GM12878 (cell line): ENCODE results near the gene OPA1. TPM values are rescaled to one million over a fixed set of nuclear protein-coding genes. Genes with fewer than 3 reads are reported as not detected.

Source experiments
- ATAC-seq: fragments of 200-7000 bp; cut with Tn5 transposase; 3 replicates; pipeline ENCODE4 v1.9.1; 2020; ENCODE audit warnings: mild to moderate bottlenecking, moderate library complexity
- BruUV-seq: library from RNA; stranded (reverse); fragments of 400-500 nt; replicated peaks from 2 replicates; lab custom pipeline; 2021; lab: Mats Ljungman, UMichigan
- CTCF ChIA-PET: fragments of 300-600 bp; sonication (Branson Sonifier 250); formaldehyde crosslinking; extraction: SDS; loops from one replicate; lab custom pipeline; 2021; ENCODE audit warnings: inconsistent platforms; lab: Yijun Ruan, JAX
- POLR2A ChIA-PET: fragments of 350-600 bp; formaldehyde crosslinking; extraction: SDS; loops from one replicate; lab custom pipeline; 2021; ENCODE audit warnings: inconsistent platforms; lab: Charles Lee
- RAD21 ChIA-PET: fragments of 300-600 bp; sonication (Branson Sonifier 250); formaldehyde crosslinking; loops from one replicate; lab custom pipeline; 2023; ENCODE audit warnings: antibody characterized with exemption; ENCODE audit not compliant: unreplicated experiment; lab: Charles Lee
- SMC1A ChIA-PET: fragments of 300-600 bp; sonication (Branson Sonifier 250); formaldehyde crosslinking; loops from one replicate; lab custom pipeline; 2023; ENCODE audit not compliant: unreplicated experiment, uncharacterized antibody; lab: Charles Lee
- DNase-seq: peaks from one replicate; pipeline ENCODE4 v3.0.0-alpha.2; 2011; ENCODE audit warnings: low read depth, low spot score
- FAIRE-seq: peaks from 3 replicates; lab custom pipeline; 2011; peaks lifted over from hg19 to GRCh38; lab: Jason Lieb, UNC
- H2AFZ ChIP-seq: 2 replicates; pipeline ENCODE4 v1.6.0; 2011; ENCODE audit warnings: low read depth, low read length, control low read depth; ENCODE audit not compliant: control insufficient read depth
- H3K27ac ChIP-seq: 2 replicates; pipeline ENCODE4 v1.5.1; 2011; ENCODE audit warnings: control low read depth; ENCODE audit not compliant: control insufficient read depth, insufficient read depth
- H3K27me3 ChIP-seq, 2 experiments: replicated peaks in 1 of 2; 2 replicates each; pipeline versions ENCODE4 v1.6.0 to v1.6.1; 2011; ENCODE audit warnings: low read length in 1 of 2; ENCODE audit not compliant: control insufficient read depth in 2 of 2, insufficient read depth in 2 of 2
- H3K36me3 ChIP-seq, 2 experiments: 2 replicates each; pipeline ENCODE4 v1.5.1; 2011; ENCODE audit warnings: low read length in 1 of 2; ENCODE audit not compliant: control insufficient read depth in 2 of 2, insufficient read depth in 2 of 2
- H3K4me1 ChIP-seq: 2 replicates; pipeline ENCODE4 v1.6.1; 2011; ENCODE audit warnings: mild to moderate bottlenecking, low read length, moderate library complexity, mixed read lengths; ENCODE audit not compliant: control insufficient read depth, insufficient read depth
- H3K4me2 ChIP-seq: 2 replicates; pipeline ENCODE4 v1.6.0; 2011; ENCODE audit warnings: control low read depth; ENCODE audit not compliant: control insufficient read depth, insufficient read depth
- H3K4me3 ChIP-seq: fragments of 200-600 bp; sonication (generic); 2 replicates; pipeline ENCODE4 v1.5.1; 2016
- H3K79me2 ChIP-seq: 2 replicates; pipeline ENCODE4 v1.6.0; 2011; ENCODE audit warnings: low read length; ENCODE audit not compliant: control insufficient read depth, insufficient read depth
- H3K9ac ChIP-seq: 2 replicates; pipeline ENCODE4 v1.8.0; 2011; ENCODE audit warnings: low read length, control low read depth, mixed read lengths; ENCODE audit not compliant: control insufficient read depth, insufficient read depth
- H3K9me3 ChIP-seq: replicated peaks from 3 replicates; pipeline ENCODE4 v1.5.1; 2011; ENCODE audit warnings: mild to moderate bottlenecking, low read length; ENCODE audit not compliant: control insufficient read depth, insufficient read depth
- H4K20me1 ChIP-seq: 2 replicates; pipeline ENCODE4 v1.6.0; 2011; ENCODE audit not compliant: control insufficient read depth, insufficient read depth
- NR2C2 ChIP-seq: IDR thresholded peaks from 2 replicates; pipeline ENCODE4 v1.6.1; 2011; ENCODE audit warnings: borderline replicate concordance, low read depth; ENCODE audit not compliant: control insufficient read depth, insufficient read length
- RAD21 ChIP-seq: IDR thresholded peaks from 2 replicates; pipeline ENCODE4 v1.6.1; 2011; ENCODE audit warnings: mild to moderate bottlenecking, low read depth, low read length, moderate library complexity; ENCODE audit not compliant: insufficient read depth
- RCOR1 ChIP-seq: conservative IDR thresholded peaks from 2 replicates; pipeline ENCODE4 v1.6.1; 2012; ENCODE audit warnings: low read depth, low read length, improper control_type of control experiment
- SP1 ChIP-seq: IDR thresholded peaks from one replicate; pipeline ENCODE4 v1.6.1; 2011; ENCODE audit warnings: low read depth, low read length
- SUPT20H ChIP-seq: IDR thresholded peaks from 2 replicates; pipeline ENCODE4 v1.6.1; 2011; ENCODE audit warnings: low read depth, mild to moderate bottlenecking, low read length, moderate library complexity, borderline replicate concordance; ENCODE audit not compliant: control insufficient read depth
- TARDBP ChIP-seq: IDR thresholded peaks from 2 replicates; pipeline ENCODE4 v1.6.1; 2016; ENCODE audit warnings: borderline replicate concordance
- ZBED1 ChIP-seq: IDR thresholded peaks from 2 replicates; pipeline ENCODE4 v1.6.1; 2016; ENCODE audit warnings: borderline replicate concordance
- ZZZ3 ChIP-seq: IDR thresholded peaks from 2 replicates; pipeline ENCODE4 v1.6.1; 2011; ENCODE audit warnings: low read depth; ENCODE audit not compliant: control insufficient read depth, insufficient read length
- WGBS: methylation state at CpG from one replicate; pipeline ENCODE4 v1.1.6; 2016; ENCODE audit warnings: low lambda C conversion rate; ENCODE audit not compliant: insufficient replicate concordance, insufficient coverage; ENCODE audit errors: missing lambda C conversion rate; 5-methylcytosine and 5-hydroxymethylcytosine counted together
- in situ Hi-C: fragments of 300-500 bp; cut with MboI; formaldehyde crosslinking; loops from 9 replicates; pipeline ENCODE4 v1.14.3; 2018; ENCODE audit warnings: mixed read lengths
- intact Hi-C: fragments of 100-400 bp; cut with micrococcal nuclease; formaldehyde crosslinking; loops from one replicate; pipeline ENCODE4 v1.14.2; 2022; ENCODE audit not compliant: unreplicated experiment
- polyA plus RNA-seq, 11 experiments: library from polyadenylated mRNA; depleted of rRNA in 4 of 11; unstranded in 6 of 11; stranded (reverse) in 5 of 11; fragments of >200 nt; fragmentation: Nextera tagmentation in 4 of 11; fragmentation: Illumina TruSeq in 1 of 11; extraction: Ambion mirVana in 4 of 11; extraction: Trizol in 1 of 11; gene quantifications; 1 replicate in 1 of 11; 2 replicates in 10 of 11; pipeline versions ENCODE4 v1.2.1 to v1.2.3, GENCODE V29; 2011 to 2016; ENCODE audit warnings: inconsistent platforms in 2 of 11, missing spikeins in 2 of 11, low read depth in 1 of 11
- total RNA-seq, 4 experiments: library from RNA; depleted of rRNA in 3 of 4; stranded (reverse); fragments of >200 nt in 3 of 4; fragmentation: Illumina TruSeq in 1 of 4; extraction: Trizol in 1 of 4; gene quantifications; 2 replicates each; pipeline versions ENCODE4 v1.2.1 to v1.2.3, GENCODE V29; 2013 to 2021
- TF ChIP-seq, protein P1 (sequence below): fragments of 150-350 bp; IDR thresholded peaks from 2 replicates; pipeline ENCODE4 v1.6.1; 2014; ENCODE audit warnings: mild to moderate bottlenecking, low read depth, low read length
- TF ChIP-seq, protein P2 (sequence below): fragments of 450-650 bp; IDR thresholded peaks from 2 replicates; pipeline ENCODE4 v1.6.1; 2017; ENCODE audit warnings: antibody characterized with exemption, mild to moderate bottlenecking, moderate library complexity
- TF ChIP-seq, protein P3 (sequence below): IDR thresholded peaks from 2 replicates; pipeline ENCODE4 v1.6.1; 2012; ENCODE audit warnings: mild to moderate bottlenecking, low read depth, low read length

Gene OPA1
- total and polyA plus RNA-seq, 10 of the 15 experiments (the other 5 are each of a cell fraction or from before 2014, with no cell fraction given): 14.7 to 108 (median 59.3) TPM

DNA sequence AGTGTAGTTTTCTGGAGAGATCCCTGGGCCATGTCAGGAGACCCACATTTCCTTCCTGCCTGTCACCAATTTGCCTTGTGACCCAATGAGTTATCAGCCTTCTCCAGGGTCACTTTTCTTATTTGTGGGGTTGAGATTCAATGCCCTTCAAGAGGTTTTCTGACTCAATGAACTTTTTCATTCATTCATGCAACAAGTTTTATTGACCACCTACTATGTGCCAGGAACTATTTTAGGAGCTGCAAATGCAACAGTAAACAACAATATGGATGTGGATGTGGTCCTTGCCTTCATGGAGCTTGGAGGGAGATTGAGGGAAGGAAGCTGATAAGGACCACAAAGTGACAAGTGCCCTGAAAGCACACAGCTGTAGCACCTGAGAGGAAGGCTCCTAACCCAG lies 142.8 kb downstream of the OPA1 start:
- Histone ChIP-seq H3K9ac (no peak overlapping the region), H3K27me3 (no peaks in the 10 kb centered on the region), H3K9me3 (no peaks in the 10 kb centered on the region), H3K27ac (no peak overlapping the region), H3K4me2 (no peak overlapping the region), H4K20me1 (no peaks in the 10 kb centered on the region), H3K79me2 (no peaks in the 10 kb centered on the region), H3K36me3 (no peaks in the 10 kb centered on the region), H3K4me1 (no peaks in the 10 kb centered on the region), H3K4me3 (no peak overlapping the region), H2AFZ (no peak overlapping the region)
- TF ChIP-seq SUPT20H: no peak
- TF ChIP-seq, protein P1, sequence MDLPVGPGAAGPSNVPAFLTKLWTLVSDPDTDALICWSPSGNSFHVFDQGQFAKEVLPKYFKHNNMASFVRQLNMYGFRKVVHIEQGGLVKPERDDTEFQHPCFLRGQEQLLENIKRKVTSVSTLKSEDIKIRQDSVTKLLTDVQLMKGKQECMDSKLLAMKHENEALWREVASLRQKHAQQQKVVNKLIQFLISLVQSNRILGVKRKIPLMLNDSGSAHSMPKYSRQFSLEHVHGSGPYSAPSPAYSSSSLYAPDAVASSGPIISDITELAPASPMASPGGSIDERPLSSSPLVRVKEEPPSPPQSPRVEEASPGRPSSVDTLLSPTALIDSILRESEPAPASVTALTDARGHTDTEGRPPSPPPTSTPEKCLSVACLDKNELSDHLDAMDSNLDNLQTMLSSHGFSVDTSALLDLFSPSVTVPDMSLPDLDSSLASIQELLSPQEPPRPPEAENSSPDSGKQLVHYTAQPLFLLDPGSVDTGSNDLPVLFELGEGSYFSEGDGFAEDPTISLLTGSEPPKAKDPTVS: no peak
- intact Hi-C loops: no loop called here
- no TSS peak for BruUV-seq
- FAIRE-seq (no peak), ATAC-seq (no peak), DNase-seq (no peak)
- in situ Hi-C loops: no loop called here
- CTCF ChIA-PET: no interaction called here
- POLR2A ChIA-PET: no interaction called here
- RAD21 ChIA-PET: no interaction called here
- SMC1A ChIA-PET: no interaction called here

DNA sequence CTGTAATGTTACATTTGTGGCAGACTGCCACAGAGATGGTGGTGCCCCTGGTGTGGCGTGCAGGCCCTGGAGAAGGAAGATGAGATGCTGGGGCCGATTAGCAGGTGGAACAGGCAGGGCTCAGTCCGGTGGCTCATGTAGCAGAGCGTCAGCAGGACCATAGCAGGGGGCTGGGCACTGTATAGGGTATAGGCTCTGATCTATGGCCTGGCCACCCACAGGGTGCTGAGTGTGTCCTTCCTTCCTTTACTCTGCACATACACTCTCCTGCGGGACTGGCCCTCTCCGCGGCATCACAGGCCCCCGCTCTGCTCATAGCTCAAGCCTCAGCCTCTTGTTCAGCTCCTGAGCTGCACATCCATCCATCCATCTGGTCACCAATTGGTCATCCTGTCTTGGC lies 143.6 kb downstream of the OPA1 start:
- no peaks in the 10 kb centered on the region for H3K9me3 ChIP-seq
- RAD21 ChIA-PET: no interaction called here
- H3K27ac ChIP-seq: no peak overlapping the region
- ATAC-seq: no peak
- CTCF ChIA-PET: no interaction called here
- no peaks in the 10 kb centered on the region for H4K20me1 ChIP-seq
- no peaks in the 10 kb centered on the region for H3K36me3 ChIP-seq
- SMC1A ChIA-PET: no interaction called here
- no peak overlapping the region for H2AFZ ChIP-seq
- in situ Hi-C loops: no loop called here
- WGBS: 57% methylated on average over 8 of the region's 8 CpGs
- no peaks in the 10 kb centered on the region for H3K4me1 ChIP-seq
- no peak overlapping the region for H3K9ac ChIP-seq
- POLR2A ChIA-PET: no interaction called here
- no peaks in the 10 kb centered on the region for H3K27me3 ChIP-seq
- H3K4me2 ChIP-seq: no peak overlapping the region
- BruUV-seq: no TSS peak
- no peak for FAIRE-seq
- no peak overlapping the region for H3K4me3 ChIP-seq
- no peaks in the 10 kb centered on the region for H3K79me2 ChIP-seq
- intact Hi-C loops: no loop called here
- DNase-seq: no peak
- TF ChIP-seq SP1 (no peak), ZZZ3 (no peak), ZBED1 (no peak), RAD21 (no peak), TARDBP (no peak), NR2C2 (no peak), RCOR1 (no peak)
- TF ChIP-seq, protein P2, sequence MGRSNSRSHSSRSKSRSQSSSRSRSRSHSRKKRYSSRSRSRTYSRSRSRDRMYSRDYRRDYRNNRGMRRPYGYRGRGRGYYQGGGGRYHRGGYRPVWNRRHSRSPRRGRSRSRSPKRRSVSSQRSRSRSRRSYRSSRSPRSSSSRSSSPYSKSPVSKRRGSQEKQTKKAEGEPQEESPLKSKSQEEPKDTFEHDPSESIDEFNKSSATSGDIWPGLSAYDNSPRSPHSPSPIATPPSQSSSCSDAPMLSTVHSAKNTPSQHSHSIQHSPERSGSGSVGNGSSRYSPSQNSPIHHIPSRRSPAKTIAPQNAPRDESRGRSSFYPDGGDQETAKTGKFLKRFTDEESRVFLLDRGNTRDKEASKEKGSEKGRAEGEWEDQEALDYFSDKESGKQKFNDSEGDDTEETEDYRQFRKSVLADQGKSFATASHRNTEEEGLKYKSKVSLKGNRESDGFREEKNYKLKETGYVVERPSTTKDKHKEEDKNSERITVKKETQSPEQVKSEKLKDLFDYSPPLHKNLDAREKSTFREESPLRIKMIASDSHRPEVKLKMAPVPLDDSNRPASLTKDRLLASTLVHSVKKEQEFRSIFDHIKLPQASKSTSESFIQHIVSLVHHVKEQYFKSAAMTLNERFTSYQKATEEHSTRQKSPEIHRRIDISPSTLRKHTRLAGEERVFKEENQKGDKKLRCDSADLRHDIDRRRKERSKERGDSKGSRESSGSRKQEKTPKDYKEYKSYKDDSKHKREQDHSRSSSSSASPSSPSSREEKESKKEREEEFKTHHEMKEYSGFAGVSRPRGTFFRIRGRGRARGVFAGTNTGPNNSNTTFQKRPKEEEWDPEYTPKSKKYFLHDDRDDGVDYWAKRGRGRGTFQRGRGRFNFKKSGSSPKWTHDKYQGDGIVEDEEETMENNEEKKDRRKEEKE: no peak
- TF ChIP-seq, protein P3, sequence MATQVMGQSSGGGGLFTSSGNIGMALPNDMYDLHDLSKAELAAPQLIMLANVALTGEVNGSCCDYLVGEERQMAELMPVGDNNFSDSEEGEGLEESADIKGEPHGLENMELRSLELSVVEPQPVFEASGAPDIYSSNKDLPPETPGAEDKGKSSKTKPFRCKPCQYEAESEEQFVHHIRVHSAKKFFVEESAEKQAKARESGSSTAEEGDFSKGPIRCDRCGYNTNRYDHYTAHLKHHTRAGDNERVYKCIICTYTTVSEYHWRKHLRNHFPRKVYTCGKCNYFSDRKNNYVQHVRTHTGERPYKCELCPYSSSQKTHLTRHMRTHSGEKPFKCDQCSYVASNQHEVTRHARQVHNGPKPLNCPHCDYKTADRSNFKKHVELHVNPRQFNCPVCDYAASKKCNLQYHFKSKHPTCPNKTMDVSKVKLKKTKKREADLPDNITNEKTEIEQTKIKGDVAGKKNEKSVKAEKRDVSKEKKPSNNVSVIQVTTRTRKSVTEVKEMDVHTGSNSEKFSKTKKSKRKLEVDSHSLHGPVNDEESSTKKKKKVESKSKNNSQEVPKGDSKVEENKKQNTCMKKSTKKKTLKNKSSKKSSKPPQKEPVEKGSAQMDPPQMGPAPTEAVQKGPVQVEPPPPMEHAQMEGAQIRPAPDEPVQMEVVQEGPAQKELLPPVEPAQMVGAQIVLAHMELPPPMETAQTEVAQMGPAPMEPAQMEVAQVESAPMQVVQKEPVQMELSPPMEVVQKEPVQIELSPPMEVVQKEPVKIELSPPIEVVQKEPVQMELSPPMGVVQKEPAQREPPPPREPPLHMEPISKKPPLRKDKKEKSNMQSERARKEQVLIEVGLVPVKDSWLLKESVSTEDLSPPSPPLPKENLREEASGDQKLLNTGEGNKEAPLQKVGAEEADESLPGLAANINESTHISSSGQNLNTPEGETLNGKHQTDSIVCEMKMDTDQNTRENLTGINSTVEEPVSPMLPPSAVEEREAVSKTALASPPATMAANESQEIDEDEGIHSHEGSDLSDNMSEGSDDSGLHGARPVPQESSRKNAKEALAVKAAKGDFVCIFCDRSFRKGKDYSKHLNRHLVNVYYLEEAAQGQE: no peak
